Liver (tissue), 9 donors: ENCODE measurements around the gene ADAM30. TPM values are rescaled to one million over a fixed set of nuclear protein-coding genes. Genes with fewer than 3 reads are reported as not detected.

Experiments
- DNase-seq: peaks from one replicate; pipeline ENCODE4 v3.0.0-alpha.2; 2017; ENCODE audit warnings: low spot score
- H3K27ac ChIP-seq, 2 donors: one replicate each; pipeline ENCODE4 v1.7.0; 2013; ENCODE audit warnings: inconsistent platforms in 2 of 2, low read length in 2 of 2, control low read depth in 1 of 2, low read depth in 1 of 2, mild to moderate bottlenecking in 1 of 2
- H3K27me3 ChIP-seq, 4 donors: one replicate each; pipeline versions ENCODE4 v1.6.1 to v1.7.0; 2013; ENCODE audit warnings: low read length in 3 of 4, inconsistent platforms in 1 of 4, mild to moderate bottlenecking in 1 of 4, moderate library complexity in 1 of 4; ENCODE audit not compliant: control insufficient read depth in 4 of 4, insufficient read depth in 4 of 4
- H3K36me3 ChIP-seq, 4 donors: one replicate each; pipeline versions ENCODE4 v1.6.1 to v1.7.0; 2013; ENCODE audit warnings: low read length in 3 of 4, mild to moderate bottlenecking in 3 of 4, low read depth in 1 of 4, moderate library complexity in 1 of 4; ENCODE audit not compliant: control insufficient read depth in 4 of 4, insufficient read depth in 3 of 4
- H3K4me1 ChIP-seq, 4 donors: one replicate each; pipeline versions ENCODE4 v1.6.1 to v1.7.0; 2013; ENCODE audit warnings: low read length in 3 of 4, mild to moderate bottlenecking in 3 of 4, moderate library complexity in 1 of 4; ENCODE audit not compliant: control insufficient read depth in 4 of 4, insufficient read depth in 4 of 4
- H3K4me3 ChIP-seq, 3 donors: one replicate each; pipeline versions ENCODE4 v1.6.1 to v1.7.0; 2013; ENCODE audit warnings: low read length in 3 of 3, control low read depth in 1 of 3, low read depth in 1 of 3, mild to moderate bottlenecking in 1 of 3
- H3K9ac ChIP-seq, 2 donors: one replicate each; pipeline ENCODE4 v1.7.0; 2013; ENCODE audit warnings: low read length in 2 of 2, mild to moderate bottlenecking in 2 of 2, moderate library complexity in 2 of 2, control low read depth in 1 of 2, low read depth in 1 of 2
- H3K9me3 ChIP-seq, 4 donors: one replicate each; pipeline versions ENCODE4 v1.6.1 to v1.7.0; 2013; ENCODE audit warnings: low read length in 3 of 4; ENCODE audit not compliant: control insufficient read depth in 4 of 4
- ATF3 ChIP-seq: IDR thresholded peaks from 2 replicates; pipeline ENCODE4 v1.6.1; 2016; ENCODE audit warnings: antibody characterized with exemption
- CTCF ChIP-seq: fragments of 150-350 bp; IDR thresholded peaks from 2 replicates; pipeline ENCODE4 v1.5.1; 2017; ENCODE audit warnings: improper control_type of control experiment, low read depth, low read length; ENCODE audit not compliant: missing input control
- EGR1 ChIP-seq, 2 donors: IDR thresholded peaks; 2 replicates each; pipeline ENCODE4 v1.6.1; 2016 to 2018; ENCODE audit warnings: antibody characterized with exemption in 2 of 2, low read depth in 2 of 2
- FOXA1 ChIP-seq: IDR thresholded peaks from 2 replicates; pipeline ENCODE4 v1.6.1; 2016; ENCODE audit warnings: antibody characterized with exemption
- FOXA2 ChIP-seq: IDR thresholded peaks from 2 replicates; pipeline ENCODE4 v1.6.1; 2016; ENCODE audit warnings: antibody characterized with exemption
- GABPA ChIP-seq, 2 donors: IDR thresholded peaks in 1 of 2; conservative IDR thresholded peaks in 1 of 2; 2 replicates each; pipeline ENCODE4 v1.6.1; 2016; ENCODE audit warnings: antibody characterized with exemption in 2 of 2, mild to moderate bottlenecking in 1 of 2, moderate library complexity in 1 of 2
- HNF4A ChIP-seq, 2 donors: conservative IDR thresholded peaks; 2 replicates each; pipeline ENCODE4 v1.6.1; 2016; ENCODE audit warnings: antibody characterized with exemption in 2 of 2, mild to moderate bottlenecking in 2 of 2
- HNF4G ChIP-seq: IDR thresholded peaks from 2 replicates; pipeline ENCODE4 v1.6.1; 2016; ENCODE audit warnings: antibody characterized with exemption
- JUND ChIP-seq, 2 donors: IDR thresholded peaks; 2 replicates each; pipeline ENCODE4 v1.6.1; 2016; ENCODE audit warnings: antibody characterized with exemption in 2 of 2
- MAX ChIP-seq: IDR thresholded peaks from 2 replicates; pipeline ENCODE4 v1.6.1; 2016; ENCODE audit warnings: antibody characterized with exemption
- NR2F2 ChIP-seq: IDR thresholded peaks from 2 replicates; pipeline ENCODE4 v1.6.1; 2016; ENCODE audit warnings: antibody characterized with exemption
- RAD21 ChIP-seq, 2 donors: IDR thresholded peaks; 2 replicates each; pipeline ENCODE4 v1.6.1; 2016; ENCODE audit warnings: antibody characterized with exemption in 2 of 2, mild to moderate bottlenecking in 2 of 2
- REST ChIP-seq: IDR thresholded peaks from 2 replicates; pipeline ENCODE4 v1.6.1; 2016; ENCODE audit warnings: antibody characterized with exemption, mild to moderate bottlenecking
- RXRA ChIP-seq, 2 donors: IDR thresholded peaks; 2 replicates each; pipeline ENCODE4 v1.6.1; 2017 to 2018; ENCODE audit warnings: antibody characterized with exemption in 2 of 2, mild to moderate bottlenecking in 1 of 2
- SP1 ChIP-seq: IDR thresholded peaks from 2 replicates; pipeline ENCODE4 v1.6.1; 2018; ENCODE audit warnings: antibody characterized with exemption, mild to moderate bottlenecking
- TAF1 ChIP-seq: conservative IDR thresholded peaks from 2 replicates; pipeline ENCODE4 v1.6.1; 2016; ENCODE audit warnings: antibody characterized with exemption, mild to moderate bottlenecking
- YY1 ChIP-seq: IDR thresholded peaks from 2 replicates; pipeline ENCODE4 v1.6.1; 2016; ENCODE audit warnings: antibody characterized with exemption, mild to moderate bottlenecking
- ZBTB33 ChIP-seq: IDR thresholded peaks from 2 replicates; pipeline ENCODE4 v1.6.1; 2016; ENCODE audit warnings: antibody characterized with exemption
- WGBS: extraction: QIAGEN DNeasy Blood & Tissue Kit; methylation state at CpG from one replicate; pipeline ENCODE4 v1.1.7; 2013; 5-methylcytosine and 5-hydroxymethylcytosine counted together
- polyA plus RNA-seq, 2 donors: library from polyadenylated mRNA; stranded (reverse) in 1 of 2; unstranded in 1 of 2; fragments of 200-250 nt in 1 of 2; fragments of >200 nt in 1 of 2; fragmentation: Nextera tagmentation in 1 of 2; extraction: Ambion mirVana in 1 of 2; gene quantifications; one replicate each; pipeline versions ENCODE4 v1.2.1 to v1.2.3, GENCODE V29; 2013 to 2015
- total RNA-seq, 2 donors: library from RNA; depleted of rRNA; stranded (reverse); fragments of >200 nt; gene quantifications; one replicate each; pipeline ENCODE4 v1.2.3, GENCODE V29; 2014
- donor health status: healthy.
- donor health status: healthy.
- donor health status: healthy.
- donor health status: healthy.
- donor health status: healthy.

ADAM30 gene
- total and polyA plus RNA-seq, 4 donors, result not detected

GRCh38 chr1:119891386-119891785 lies 4.9 kb downstream of the ADAM30 start:
- Histone ChIP-seq H3K9me3 (no peaks in the 10 kb centered on the region), H3K27ac (no peak overlapping the region), H3K27me3 (no peaks in the 10 kb centered on the region), H3K4me1 (peaks cover 2 to 20% (median 9%) of the 10 kb centered on the region in 4 donors), H3K36me3 (no peaks in the 10 kb centered on the region), H3K9ac (no peak overlapping the region), H3K4me3 (no peak overlapping the region)
- 85% methylated on average over 1 of the region's 1 CpG for WGBS
- TF ChIP-seq ZBTB33, result no peak
- TF ChIP-seq FOXA1, result no peak
- no peak for TF ChIP-seq HNF4A (conservative IDR thresholded peaks at IDR 0.05)
- no peak for TF ChIP-seq ATF3
- TF ChIP-seq TAF1, result no peak
- TF ChIP-seq RXRA (IDR thresholded peaks at IDR 0.05), result no peak
- TF ChIP-seq EGR1 (IDR thresholded peaks at IDR 0.05; ENCODE audit: low read depth in 2 of 2), result no peak
- TF ChIP-seq RAD21 (IDR thresholded peaks at IDR 0.05), result no peak
- no peak for TF ChIP-seq GABPA (IDR thresholded peaks at IDR 0.05 in 1 of 2, conservative IDR thresholded peaks at IDR 0.05 in 1 of 2)
- no peak for TF ChIP-seq FOXA2
- no peak for TF ChIP-seq SP1
- no peak for TF ChIP-seq CTCF
- TF ChIP-seq MAX, result no peak
- TF ChIP-seq NR2F2, result no peak
- TF ChIP-seq REST, result no peak
- TF ChIP-seq JUND (IDR thresholded peaks at IDR 0.05), result no peak
- no peak for TF ChIP-seq HNF4G
- no peak for TF ChIP-seq YY1
- no peak for DNase-seq
